ENCODE results near the gene KIF24.
A peak's percentile ranks its signal among the peaks of the same experiment; 100 is the strongest.

KIF24 gene

GRCh38 chr9:34374339-34374738 lies 45.3 kb upstream of the KIF24 start:
- POLR2A ChIA-PET: interaction anchor here (1.0 to 1.1 kb wide), 2 partner anchors 9 to 325 kb away, joined by 3 read pairs; partner anchors contain the start of gene UBAP2
- Histone ChIP-seq H3K9me3 (ENCODE audit: control insufficient read depth, insufficient read depth, low read depth, low read length) (no peaks in the 10 kb centered on the region), H3K36me3 (ENCODE audit: control insufficient read depth in 2 of 2, insufficient read depth in 1 of 2, low read length in 2 of 2) (peaks cover 0 to 32% of the 10 kb centered on the region in 2 experiments; a peak in 1 of 3 replicates), H3K4me1 (ENCODE audit: control insufficient read depth, insufficient read depth, low read length) (no peaks in the 10 kb centered on the region; the same call in none of the 2 replicates), H3K27ac (ENCODE audit: extremely low read depth, low read depth, low read length) (no peak overlapping the region), H3K4me3 (ENCODE audit: low read depth, low read length) (no peak overlapping the region)
- CTCF ChIA-PET: interaction anchor here (0.8 to 10.7 kb wide), 4 partner anchors 10 to 229 kb away, joined by 3 to 172 read pairs (median 5); no protein-coding TSS in a partner anchor
- TF ChIP-seq ZNF639 (tag by site-specific recombination; IDR thresholded peaks at IDR 0.05): no peak
- no peak for TF ChIP-seq ZNF776 (tag by site-specific recombination; IDR thresholded peaks at IDR 0.05; ENCODE audit: borderline replicate concordance)
- no peak for TF ChIP-seq ZNF768 (tag by site-specific recombination; IDR thresholded peaks at IDR 0.05)
- TF ChIP-seq ZFHX2 (tag by site-specific recombination; conservative IDR thresholded peaks at IDR 0.05): 0 out of 2 replicates have a peak, but pooled peaks have one; percentile 19
- TF ChIP-seq ZNF37A (tag by site-specific recombination; IDR thresholded peaks at IDR 0.05): no peak
- TF ChIP-seq ZNF624 (tag by site-specific recombination; IDR thresholded peaks at IDR 0.05): no peak
- TF ChIP-seq ZNF184 (tag by site-specific recombination; IDR thresholded peaks at IDR 0.05): no peak
- TF ChIP-seq PRDM2 (tag by site-specific recombination; IDR thresholded peaks at IDR 0.05; ENCODE audit: borderline replicate concordance): no peak
- TF ChIP-seq EGR2 (tag by site-specific recombination; IDR thresholded peaks at IDR 0.05; ENCODE audit: low read depth): peak; percentile 59; the same call in 1 of the 2 replicates
- TF ChIP-seq ZBTB11 (tag by site-specific recombination; conservative IDR thresholded peaks at IDR 0.05; ENCODE audit: low read depth): no peak
- no peak for TF ChIP-seq ZBTB10 (tag by site-specific recombination; IDR thresholded peaks at IDR 0.05)
- no peak for TF ChIP-seq ZNF112 (tag by site-specific recombination; IDR thresholded peaks at IDR 0.05)
- no peak for TF ChIP-seq PRDM1 (tag by site-specific recombination; IDR thresholded peaks at IDR 0.05)
- no peak for TF ChIP-seq ZNF510 (tag by site-specific recombination; IDR thresholded peaks at IDR 0.05; ENCODE audit: insufficient replicate concordance)
- no peak for TF ChIP-seq ZNF747 (tag by site-specific recombination; IDR thresholded peaks at IDR 0.05)
